Cerebellar nuclear complex (tissue), 1 donor: Measurements from ENCODE around the gene TANGO6.
"Not testable (repeated sequence)": the region's sequence is repeated elsewhere in the genome, so short reads cannot be mapped to it uniquely, and the experiment has no call there.

ENCODE experiments used
- DNase-seq, 2 experiments: peaks; one replicate each; lab custom pipeline; 2025; lab: John Stamatoyannopoulos, UW

The TANGO6 gene

GRCh38 chr16:69118468-69118867, 275.1 kb downstream of the TANGO6 start:
- no peak for DNase-seq

- DNase-seq = no peak
Observed at GRCh38 chr16:69118994-69119393, 275.7 kb downstream of the TANGO6 start.

- no peak for DNase-seq
Observed at GRCh38 chr16:69119536-69119935, 276.2 kb downstream of the TANGO6 start.

GRCh38 chr16:69120096-69120664, 276.8 kb downstream of the TANGO6 start:
- DNase-seq = no peak

GRCh38 chr16:69123910-69124309, 280.6 kb downstream of the TANGO6 start:
- DNase-seq = peak in 1 of 2 experiments; percentile 39

GRCh38 chr16:69124406-69124805, 281.1 kb downstream of the TANGO6 start:
- DNase-seq = not testable (repeated sequence)

GRCh38 chr16:69124961-69125360, 281.6 kb downstream of the TANGO6 start:
- DNase-seq = not testable (repeated sequence)

GRCh38 chr16:69126221-69126620, 282.9 kb downstream of the TANGO6 start:
- DNase-seq = no peak

- DNase-seq = not testable (repeated sequence)
Observed at GRCh38 chr16:69126801-69127200, 283.5 kb downstream of the TANGO6 start.

GRCh38 chr16:69127966-69128510, 284.7 kb downstream of the TANGO6 start:
- no peak for DNase-seq

GRCh38 chr16:69130461-69130860, 287.1 kb downstream of the TANGO6 start:
- no peak for DNase-seq

GRCh38 chr16:69131167-69131838, 288.0 kb downstream of the TANGO6 start:
- DNase-seq = no peak

- no peak for DNase-seq
Observed at GRCh38 chr16:69131839-69132423, 288.6 kb downstream of the TANGO6 start.

- peak in 1 of 2 experiments; percentile 28 for DNase-seq
Observed at GRCh38 chr16:69132424-69133252, 289.3 kb downstream of the TANGO6 start, which contains the start of the genes CHTF8 and UTP4. Gene CHTF8, minus strand, starts transcription at chr16:69132588. Its CDS starts 11,130 bp downstream, at chr16:69121458. Gene UTP4, plus strand, starts transcription at chr16:69132649. Its CDS starts 811 bp downstream, at chr16:69133460.

GRCh38 chr16:69133373-69133954, 290.1 kb downstream of the TANGO6 start:
- no peak for DNase-seq
